ACC112 (cell line): ENCODE measurements around the gene KAZALD1.
A peak's percentile ranks its signal among the peaks of the same experiment; 100 is the strongest.

Experiments used
- H2AFZ ChIP-seq: fragments of 200-600 bp; sonication (generic); one replicate; pipeline ENCODE4 v1.6.0; 2017; ENCODE audit warnings: antibody characterized with exemption, low read length; ENCODE audit not compliant: unreplicated experiment
- H3K27ac ChIP-seq: fragments of 200-600 bp; sonication (generic); 2 replicates; pipeline ENCODE4 v1.5.1; 2014; ENCODE audit warnings: low read depth, mild to moderate bottlenecking, antibody characterized with exemption, low read length, moderate library complexity
- H3K27me3 ChIP-seq: fragments of 200-600 bp; sonication (generic); 2 replicates; pipeline ENCODE4 v1.6.1; 2014; ENCODE audit warnings: mild to moderate bottlenecking, antibody characterized with exemption, low read length, moderate library complexity, mixed read lengths; ENCODE audit not compliant: insufficient read depth
- H3K36me3 ChIP-seq: fragments of 200-600 bp; sonication (generic); 2 replicates; pipeline ENCODE4 v1.6.1; 2016; ENCODE audit warnings: mild to moderate bottlenecking, antibody characterized with exemption, low read length, moderate library complexity, mixed read lengths; ENCODE audit not compliant: insufficient read depth
- H3K4me1 ChIP-seq: fragments of 200-600 bp; sonication (generic); one replicate; pipeline ENCODE4 v1.6.1; 2016; ENCODE audit warnings: low read length, mixed read lengths; ENCODE audit not compliant: insufficient read depth, unreplicated experiment, control insufficient read depth
- H3K4me3 ChIP-seq: fragments of 200-600 bp; sonication (generic); 2 replicates; pipeline ENCODE4 v1.5.1; 2014; ENCODE audit warnings: mild to moderate bottlenecking, low read depth, low read length
- H3K79me2 ChIP-seq: fragments of 200-600 bp; sonication (generic); one replicate; pipeline ENCODE4 v1.6.0; 2016; ENCODE audit warnings: low read length; ENCODE audit not compliant: control insufficient read depth, unreplicated experiment, insufficient read depth

KAZALD1 gene

DNA sequence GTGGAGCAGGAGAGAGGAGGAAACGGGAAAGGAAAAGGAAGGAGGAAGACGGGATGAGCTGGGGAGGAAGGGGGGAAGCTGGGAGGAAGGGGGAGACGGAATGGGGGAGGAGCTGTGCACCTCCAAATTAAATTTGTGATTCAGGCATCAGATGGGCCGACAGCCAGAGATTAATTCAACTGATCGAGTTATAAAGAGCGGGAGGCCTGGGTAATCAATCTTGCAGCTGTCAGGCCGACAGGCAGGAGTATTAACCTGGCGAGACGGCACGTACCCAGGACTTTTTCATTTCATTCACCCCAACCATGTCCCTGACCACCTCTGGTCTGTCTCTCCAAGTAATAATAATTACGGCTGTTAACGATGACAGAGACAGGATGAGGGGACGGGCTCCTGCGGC, 26.2 kb downstream of the KAZALD1 start:
- H2AFZ ChIP-seq = no peak overlapping the region
- no peaks in the 10 kb centered on the region for H3K36me3 ChIP-seq
- no peak overlapping the region for H3K27ac ChIP-seq
- H3K79me2 ChIP-seq = no peaks in the 10 kb centered on the region
- H3K4me3 ChIP-seq = no peak overlapping the region
- H3K27me3 ChIP-seq = peaks cover 34% of the 10 kb centered on the region
- peaks cover 47% of the 10 kb centered on the region for H3K4me1 ChIP-seq

DNA sequence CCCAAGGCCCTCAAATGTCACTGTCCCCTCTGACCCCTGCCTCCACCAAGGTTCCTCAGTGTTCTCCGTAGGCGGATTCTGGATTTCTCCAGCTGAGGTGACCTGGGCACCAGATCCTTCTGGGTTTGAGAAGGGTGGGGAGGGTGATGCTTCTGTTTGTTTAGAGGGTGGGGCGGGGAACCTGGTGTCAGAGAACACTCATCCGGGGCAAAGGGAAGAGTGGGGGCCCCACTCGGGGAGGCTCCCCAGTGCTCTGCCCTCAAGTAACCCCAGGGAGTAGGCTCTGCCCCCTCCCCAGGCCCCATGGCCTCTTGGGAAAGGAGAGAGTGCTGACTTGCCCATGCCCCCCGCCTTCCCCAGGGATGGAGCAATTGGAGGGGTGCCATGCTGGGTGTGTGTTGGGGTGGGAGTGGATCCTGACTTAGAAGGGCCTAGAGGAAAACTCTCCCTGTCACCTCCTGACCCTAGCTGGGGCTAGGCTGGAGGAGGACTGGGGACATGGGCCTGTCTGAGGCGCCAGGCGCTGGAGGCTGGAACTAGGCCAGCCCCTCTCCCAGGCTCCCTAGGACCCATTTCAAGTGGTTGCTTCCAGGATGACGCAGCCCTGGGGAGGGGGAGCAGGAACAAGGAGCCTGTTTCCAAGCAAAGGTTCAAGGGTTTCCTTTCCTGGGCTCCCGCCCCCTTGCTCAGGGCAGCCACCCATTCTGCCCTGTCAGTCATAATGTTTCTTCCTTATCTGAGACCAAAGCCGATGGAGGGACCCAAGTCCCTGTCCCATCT, 27.9 kb downstream of the KAZALD1 start:
- H3K4me1 ChIP-seq = peaks cover 52% of the 10 kb centered on the region
- H3K27me3 ChIP-seq = peaks cover 20% of the 10 kb centered on the region

DNA sequence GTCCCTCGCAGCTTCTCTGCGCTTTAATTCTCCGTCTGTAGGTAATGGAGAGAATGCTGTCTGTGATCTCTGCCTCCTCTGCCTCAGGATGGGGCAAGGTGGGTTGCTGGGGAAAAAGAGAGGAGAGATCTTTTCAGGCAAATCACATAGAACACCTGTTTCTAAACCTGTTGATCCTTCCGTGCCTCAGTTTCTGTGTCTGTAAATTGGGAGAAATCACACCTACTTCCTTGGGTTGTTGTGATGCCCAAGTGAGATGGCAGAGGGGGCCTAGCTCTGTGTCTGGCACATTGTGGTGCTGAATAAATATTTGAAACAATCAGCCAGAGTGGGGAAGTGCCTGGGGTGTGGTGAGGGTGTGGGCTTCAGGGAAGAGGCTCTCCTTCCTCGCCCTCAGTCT, 28.8 kb downstream of the KAZALD1 start:
- peaks cover 52% of the 10 kb centered on the region for H3K4me1 ChIP-seq
- no peaks in the 10 kb centered on the region for H3K36me3 ChIP-seq
- no peaks in the 10 kb centered on the region for H3K79me2 ChIP-seq
- no peak overlapping the region for H3K27ac ChIP-seq
- H2AFZ ChIP-seq = no peak overlapping the region
- peaks cover 12% of the 10 kb centered on the region for H3K27me3 ChIP-seq
- H3K4me3 ChIP-seq = no peak overlapping the region

More for the DNA sequence above, 27.9 kb downstream of the KAZALD1 start:
- H3K79me2 ChIP-seq = no peaks in the 10 kb centered on the region
- no peaks in the 10 kb centered on the region for H3K36me3 ChIP-seq
- no peak overlapping the region for H2AFZ ChIP-seq
- H3K27ac ChIP-seq = no peak overlapping the region
- H3K4me3 ChIP-seq = no peak overlapping the region

DNA sequence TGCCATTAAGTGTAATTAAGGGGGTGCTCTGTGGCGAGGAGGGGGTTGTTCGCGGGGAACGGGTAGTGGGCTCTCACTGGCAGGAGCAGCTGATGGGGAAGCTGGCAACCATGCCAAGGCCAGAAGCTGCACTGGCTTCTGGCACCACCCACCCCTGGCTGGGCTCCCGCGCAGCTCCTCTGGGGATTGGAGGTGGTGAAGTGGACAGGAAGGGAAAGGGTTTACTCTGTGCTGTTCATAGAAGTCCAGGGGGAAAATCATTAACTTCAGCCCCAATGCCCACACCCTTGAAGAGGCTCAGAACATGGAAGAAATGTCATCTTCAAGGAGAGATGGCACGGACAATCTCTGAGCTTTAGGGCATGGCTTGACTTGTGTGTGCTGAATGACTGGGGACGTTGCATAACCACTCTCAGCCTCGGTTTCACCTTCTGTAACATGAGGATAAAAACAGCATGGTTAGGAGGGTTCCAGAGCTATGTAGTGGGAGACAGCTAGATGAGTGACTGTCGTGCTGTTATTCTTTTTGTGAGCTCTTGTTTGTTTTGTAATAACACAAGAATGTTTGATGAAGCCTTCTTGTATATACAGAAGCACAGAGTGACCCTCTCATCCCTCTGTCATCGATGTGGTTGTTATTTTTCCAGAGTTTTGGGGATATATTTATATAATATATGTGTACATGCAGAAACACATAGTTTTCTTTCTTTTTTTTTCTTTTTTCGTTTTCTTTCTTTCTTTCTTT, 29.9 kb downstream of the KAZALD1 start:
- Histone ChIP-seq H3K79me2 (no peaks in the 10 kb centered on the region), H3K27ac (peak overlapping the region; percentile 37), H3K4me1 (peaks cover 48% of the 10 kb centered on the region), H3K36me3 (no peaks in the 10 kb centered on the region), H3K4me3 (0 out of 2 replicates have a peak overlapping the region, but pooled peaks have one; percentile 37), H2AFZ (no peak overlapping the region), H3K27me3 (peaks cover 3% of the 10 kb centered on the region)

DNA sequence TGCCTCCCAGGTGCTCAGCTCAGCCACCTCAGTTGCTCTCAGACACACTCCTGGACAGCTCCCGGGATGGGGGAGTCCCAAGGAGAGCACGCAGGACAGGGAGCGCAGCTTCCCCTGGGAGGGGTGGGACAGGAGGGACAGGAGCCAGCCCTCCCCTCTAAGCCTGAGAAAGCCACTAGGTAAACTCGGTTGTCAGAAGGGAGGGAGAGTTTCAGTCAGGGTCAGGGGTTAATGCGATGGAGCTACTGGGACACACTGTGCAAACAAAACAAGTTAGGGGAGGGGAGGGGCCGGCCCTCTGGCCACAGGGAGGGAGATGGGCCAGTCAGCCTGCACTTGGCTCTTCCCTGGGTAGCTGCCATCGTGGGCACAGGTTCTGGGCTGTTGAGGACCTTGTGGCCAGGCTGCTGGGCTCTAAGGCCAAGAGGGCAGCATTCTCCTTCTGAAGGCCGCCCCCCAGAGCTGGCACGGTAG, 31.1 kb downstream of the KAZALD1 start:
- no peaks in the 10 kb centered on the region for H3K79me2 ChIP-seq
- no peak overlapping the region for H3K27ac ChIP-seq
- no peaks in the 10 kb centered on the region for H3K36me3 ChIP-seq
- H2AFZ ChIP-seq = no peak overlapping the region
- H3K27me3 ChIP-seq = peaks cover 4% of the 10 kb centered on the region
- H3K4me1 ChIP-seq = peaks cover 48% of the 10 kb centered on the region
- H3K4me3 ChIP-seq = no peak overlapping the region

DNA sequence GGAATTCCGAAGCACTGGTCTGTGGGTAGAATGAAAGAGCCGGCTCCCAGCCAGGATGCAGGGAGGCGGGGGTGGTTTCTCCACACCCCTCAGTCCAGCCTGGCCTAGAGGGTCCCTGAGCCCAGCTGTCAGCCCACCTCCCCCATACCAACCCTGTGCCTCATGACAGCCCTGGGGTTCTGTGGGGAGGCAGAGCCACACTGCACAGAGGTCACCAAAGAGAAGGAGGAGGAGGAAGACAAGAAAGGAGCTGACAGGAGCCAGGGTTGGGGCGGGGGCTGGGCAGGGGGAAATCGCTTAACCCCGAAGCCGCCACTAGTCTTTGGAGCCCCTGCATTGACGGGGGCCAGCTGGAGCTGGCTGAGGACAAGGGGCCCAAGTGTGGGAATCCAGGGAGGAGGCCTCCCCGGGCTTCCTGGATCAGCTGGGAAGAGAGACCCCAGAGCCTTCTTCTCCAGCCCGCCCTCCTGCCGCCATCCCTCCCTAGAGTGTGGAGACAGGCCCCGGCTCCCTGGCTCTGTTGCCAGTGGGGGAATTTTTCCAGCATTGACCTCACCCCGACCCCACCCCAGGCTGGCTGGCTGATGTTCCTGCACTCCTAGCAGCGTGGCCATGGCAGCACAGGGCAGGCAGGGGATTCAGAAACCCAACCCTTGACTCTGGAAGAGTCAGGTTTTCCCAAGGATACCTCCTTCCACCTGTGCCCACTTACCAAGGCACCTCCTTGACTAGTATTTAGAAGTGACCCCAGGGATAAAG, 32.5 kb downstream of the KAZALD1 start:
- Histone ChIP-seq H3K79me2 (no peaks in the 10 kb centered on the region), H3K4me3 (no peak overlapping the region), H2AFZ (no peak overlapping the region), H3K4me1 (peaks cover 41% of the 10 kb centered on the region), H3K27ac (no peak overlapping the region), H3K36me3 (no peaks in the 10 kb centered on the region), H3K27me3 (peaks cover 10% of the 10 kb centered on the region)

DNA sequence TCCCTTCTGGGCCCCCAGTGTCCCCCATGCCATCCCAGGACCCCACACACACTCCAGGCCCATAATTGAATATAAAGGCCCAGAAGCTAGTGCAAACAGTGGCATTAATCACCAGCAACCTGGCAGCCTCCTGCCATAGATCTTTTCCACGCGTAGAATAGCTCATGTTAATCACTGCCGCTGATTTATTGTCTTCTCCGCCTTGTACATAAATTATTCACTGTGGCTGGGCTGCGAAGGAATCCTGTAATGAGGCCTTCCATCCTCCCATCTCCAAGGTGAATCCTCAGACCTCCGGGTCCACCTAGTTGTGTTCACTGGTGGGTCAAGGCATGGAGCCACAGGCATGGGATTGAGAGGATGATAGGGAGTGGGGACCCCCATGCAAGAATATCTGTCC, 33.2 kb downstream of the KAZALD1 start:
- Histone ChIP-seq H3K27ac (no peak overlapping the region), H3K4me1 (peaks cover 34% of the 10 kb centered on the region), H3K4me3 (no peak overlapping the region), H2AFZ (no peak overlapping the region), H3K79me2 (no peaks in the 10 kb centered on the region), H3K36me3 (no peaks in the 10 kb centered on the region), H3K27me3 (peaks cover 17% of the 10 kb centered on the region)

DNA sequence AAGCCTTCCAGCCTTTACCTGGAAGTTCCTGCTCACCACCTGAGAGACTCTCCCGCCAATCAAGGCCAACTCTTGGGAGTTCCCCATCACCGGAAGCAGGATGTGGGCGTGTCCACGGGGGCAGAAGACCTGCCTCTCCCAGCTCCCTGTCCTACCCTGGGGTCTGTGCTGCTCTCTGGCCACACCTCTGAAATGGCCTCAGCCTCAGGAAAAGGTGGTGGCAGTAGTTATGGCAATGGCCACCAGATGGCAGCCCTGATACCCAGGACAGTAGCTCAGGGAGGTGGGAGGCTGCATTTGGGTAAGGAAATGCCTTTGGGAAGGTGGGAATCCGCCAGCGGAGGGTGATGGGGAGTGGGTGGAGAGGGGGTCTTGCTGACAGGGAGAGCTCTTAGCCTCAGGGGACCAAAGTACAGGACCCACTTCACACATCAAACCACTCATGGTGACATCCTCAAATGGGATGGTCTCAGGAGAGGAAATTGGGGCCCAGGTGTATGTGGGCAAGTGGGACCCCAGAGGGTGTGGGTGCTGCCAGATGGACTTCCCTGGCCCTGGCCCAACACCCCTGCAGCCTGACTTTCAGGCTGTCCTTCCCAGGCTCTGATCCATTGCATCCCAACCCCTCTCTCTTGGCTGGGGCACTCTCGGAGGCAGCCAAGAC, 33.9 kb downstream of the KAZALD1 start:
- no peak overlapping the region for H3K27ac ChIP-seq
- H3K27me3 ChIP-seq = peaks cover 23% of the 10 kb centered on the region
- no peak overlapping the region for H2AFZ ChIP-seq
- no peaks in the 10 kb centered on the region for H3K36me3 ChIP-seq
- no peaks in the 10 kb centered on the region for H3K79me2 ChIP-seq
- peaks cover 28% of the 10 kb centered on the region for H3K4me1 ChIP-seq
- H3K4me3 ChIP-seq = no peak overlapping the region

DNA sequence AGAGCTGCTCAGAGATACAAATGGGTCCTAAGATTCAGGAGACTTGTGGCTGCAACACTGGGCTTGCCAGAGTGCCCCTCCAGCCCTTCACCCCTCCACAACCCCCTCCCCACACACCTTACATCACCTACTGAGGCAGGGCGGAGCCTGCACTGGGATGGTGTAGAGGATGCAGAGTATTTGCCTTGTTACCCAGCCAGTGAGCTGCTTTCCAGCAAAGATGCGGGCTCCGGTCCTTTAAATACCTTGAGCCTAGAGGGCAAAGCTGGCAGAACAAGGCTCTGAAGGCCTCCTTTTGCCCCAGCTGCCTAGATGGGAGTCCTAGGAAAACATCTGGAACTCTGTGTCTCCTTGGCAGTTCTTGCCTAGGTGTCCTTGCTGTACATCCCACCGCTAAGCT, 34.6 kb downstream of the KAZALD1 start:
- Histone ChIP-seq H3K4me1 (peaks cover 21% of the 10 kb centered on the region), H3K4me3 (no peak overlapping the region), H3K79me2 (no peaks in the 10 kb centered on the region), H2AFZ (no peak overlapping the region), H3K27me3 (peaks cover 30% of the 10 kb centered on the region), H3K27ac (no peak overlapping the region), H3K36me3 (no peaks in the 10 kb centered on the region)

DNA sequence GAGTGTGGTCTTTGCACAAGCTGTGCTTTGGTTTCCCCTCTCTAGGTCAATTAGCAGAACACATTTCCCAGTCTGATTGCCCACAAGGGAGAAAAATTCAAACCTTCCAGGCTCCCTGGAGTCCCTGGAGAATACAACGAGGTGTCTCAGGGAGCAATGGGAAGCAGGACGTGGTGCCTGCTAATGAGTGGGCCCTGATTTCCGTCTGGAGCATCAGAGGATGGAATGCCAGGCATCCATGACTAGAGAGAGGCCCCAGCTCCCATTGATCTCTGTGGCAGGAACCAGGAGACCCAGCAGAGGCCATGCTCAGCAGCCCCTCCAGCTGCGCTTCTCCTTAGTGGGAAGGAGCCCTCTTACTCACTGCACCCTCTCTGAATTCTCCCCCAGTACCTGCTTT, 36.1 kb downstream of the KAZALD1 start:
- Histone ChIP-seq H2AFZ (no peak overlapping the region), H3K27ac (no peak overlapping the region), H3K4me1 (peaks cover 6% of the 10 kb centered on the region), H3K27me3 (peaks cover 45% of the 10 kb centered on the region), H3K36me3 (no peaks in the 10 kb centered on the region), H3K4me3 (no peak overlapping the region), H3K79me2 (no peaks in the 10 kb centered on the region)
